Activated effector memory CD4-positive, alpha-beta T cell treated with Interleukin-2 at 50 U/mL for 16 hours (primary cell): ENCODE measurements around the gene GMPR.

ENCODE experiments used
- DNase-seq: peaks from one replicate; pipeline ENCODE4 v3.0.0-alpha.2; 2020

The GMPR gene

DNA sequence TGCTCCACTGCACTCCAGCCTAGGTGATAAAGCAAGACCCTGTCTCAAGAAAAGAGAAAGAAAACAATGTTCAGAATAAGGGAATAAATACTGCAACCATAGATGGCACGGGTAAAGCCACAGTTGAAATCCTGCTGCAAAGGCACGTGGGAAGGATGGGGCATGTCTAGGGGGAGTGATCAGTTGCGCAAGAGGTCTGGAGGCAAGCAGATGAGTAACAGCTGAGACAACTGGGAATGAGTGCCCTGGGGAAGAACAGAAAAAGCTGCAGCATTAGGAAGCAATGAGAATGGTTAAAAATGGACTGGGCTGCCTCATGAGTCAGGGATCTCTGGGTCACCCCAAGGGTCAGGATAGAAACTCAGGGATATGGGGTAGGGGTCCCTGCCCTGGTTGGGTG lies 96.3 kb downstream of the GMPR start:
- no peak for DNase-seq

- no peak for DNase-seq
These were observed 96.8 kb downstream of the GMPR start for GRCh38 chr6:16335176-16335575.

DNA sequence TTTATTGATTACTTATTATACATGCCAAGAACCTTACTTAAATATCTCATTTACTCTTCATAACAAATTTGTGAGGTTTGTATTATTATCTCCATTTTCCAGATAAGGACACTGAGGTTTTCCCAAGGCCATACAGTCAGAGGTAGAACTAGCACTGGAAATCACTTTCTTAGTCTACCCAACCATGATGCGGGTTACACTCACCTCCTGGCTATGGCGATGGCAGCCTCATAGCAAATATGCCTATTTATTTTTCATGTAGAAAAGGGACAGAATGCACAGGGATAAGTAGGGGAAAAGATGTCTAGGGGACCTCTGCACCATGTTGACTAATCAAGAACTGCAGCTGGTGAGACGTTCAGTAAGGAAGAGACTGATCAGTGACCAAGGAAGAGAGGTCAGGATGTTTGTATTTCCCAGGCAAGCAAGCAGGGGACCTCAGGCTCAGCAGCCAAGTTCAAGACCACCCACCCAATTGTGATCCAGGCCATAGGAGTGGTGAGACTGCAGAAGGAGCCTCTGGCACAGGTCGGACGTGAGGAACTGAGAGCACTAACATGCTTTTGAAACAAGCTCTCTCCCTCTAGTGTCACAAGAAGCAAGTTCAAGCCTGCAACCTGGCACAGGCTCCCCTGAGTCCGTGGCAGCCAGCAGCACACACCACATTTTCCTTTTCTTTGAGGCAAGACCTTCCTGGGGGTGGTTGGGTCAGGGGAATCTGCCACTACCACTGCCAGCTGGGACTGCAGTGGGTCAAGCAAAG lies 97.8 kb downstream of the GMPR start:
- DNase-seq, result no peak

DNA sequence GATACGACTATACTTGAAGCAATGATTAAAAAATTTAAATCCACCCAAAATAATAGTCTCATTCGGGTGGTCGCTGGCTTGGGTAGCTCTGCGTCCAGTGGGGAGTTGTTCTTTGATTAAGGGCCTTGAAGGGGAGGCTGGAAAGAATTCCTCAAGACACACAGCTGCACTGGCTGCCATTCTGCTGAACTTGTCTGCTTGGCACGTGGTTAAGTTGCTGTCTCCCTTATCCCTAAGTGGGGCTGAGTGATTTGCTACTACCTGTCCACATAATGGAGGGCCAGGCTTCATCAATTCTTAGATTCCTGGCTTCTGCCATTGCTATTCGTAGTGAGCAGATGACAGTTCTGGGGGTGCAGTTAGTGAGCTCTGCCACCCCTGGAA lies 98.5 kb downstream of the GMPR start:
- DNase-seq, result no peak

- no peak for DNase-seq
These were observed 99.0 kb downstream of the GMPR start for GRCh38 chr6:16337295-16337975.

- no peak for DNase-seq
These were observed 100.3 kb downstream of the GMPR start for GRCh38 chr6:16338577-16339264.

DNA sequence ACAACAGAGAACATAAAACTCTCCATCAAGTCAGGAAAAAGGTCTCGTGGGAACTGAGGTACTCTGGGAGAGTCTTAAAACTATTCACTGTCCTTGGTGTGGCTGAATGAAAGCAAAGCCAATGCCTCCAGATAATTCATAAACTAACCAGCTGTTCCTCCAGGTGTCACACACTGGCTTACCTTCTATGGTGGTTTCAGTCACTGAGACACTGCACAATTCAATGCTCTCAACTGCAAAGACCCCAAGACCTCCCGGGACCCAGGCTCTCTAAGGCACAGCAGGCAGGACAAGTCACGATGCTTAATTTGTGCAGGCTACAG lies 100.8 kb downstream of the GMPR start:
- no peak for DNase-seq

DNA sequence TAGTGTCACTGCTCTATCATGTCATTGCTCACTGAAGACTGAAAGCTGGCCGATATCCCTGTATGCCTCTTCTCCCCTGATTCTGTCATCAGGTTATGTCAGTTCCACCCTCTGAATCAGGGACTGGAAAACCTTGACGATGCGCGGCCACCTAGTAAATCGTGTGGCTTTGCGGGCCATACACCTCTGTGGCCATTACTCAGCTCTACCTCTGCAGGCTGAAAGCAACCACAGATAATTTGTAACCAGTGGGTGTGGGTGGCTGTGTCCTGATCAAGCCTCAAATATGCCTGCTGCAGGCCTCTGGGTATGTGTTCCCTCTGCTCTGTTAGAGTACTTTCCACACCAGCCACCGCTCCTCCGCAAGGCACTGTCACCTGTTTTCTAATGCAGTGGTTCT lies 105.2 kb downstream of the GMPR start:
- DNase-seq, result no peak

DNA sequence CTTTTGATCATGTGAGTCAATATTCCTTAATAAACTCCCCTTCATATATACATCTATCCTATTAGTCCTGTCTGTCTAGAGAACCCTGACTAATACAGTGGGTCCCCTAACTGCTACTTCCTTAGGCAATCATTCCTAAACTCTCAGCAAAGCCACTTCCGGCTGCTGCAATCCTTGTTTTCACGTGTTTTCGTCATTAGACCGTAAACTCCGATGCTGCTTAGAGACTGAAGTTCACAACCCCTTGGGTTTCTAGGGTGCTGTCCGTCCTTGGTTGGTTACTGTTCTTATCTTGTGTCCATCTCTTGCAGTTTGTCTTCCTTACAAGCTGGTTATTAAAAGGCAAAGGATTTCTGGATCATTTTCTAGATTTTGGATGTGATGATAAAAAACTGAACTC lies 106.4 kb downstream of the GMPR start:
- DNase-seq, result no peak
